Fibroblast of skin of left quadriceps (primary cell): ENCODE data around the gene AMY1C.
"Not testable (repeated sequence)": the region's sequence is repeated elsewhere in the genome, so short reads cannot be mapped to it uniquely, and the experiment has no call there.

ENCODE experiments used
- DNase-seq, 2 experiments: peaks; one replicate each; pipeline ENCODE4 v3.0.0-alpha.2; 2013; ENCODE audit warnings: low read depth in 2 of 2

Gene AMY1C

DNA sequence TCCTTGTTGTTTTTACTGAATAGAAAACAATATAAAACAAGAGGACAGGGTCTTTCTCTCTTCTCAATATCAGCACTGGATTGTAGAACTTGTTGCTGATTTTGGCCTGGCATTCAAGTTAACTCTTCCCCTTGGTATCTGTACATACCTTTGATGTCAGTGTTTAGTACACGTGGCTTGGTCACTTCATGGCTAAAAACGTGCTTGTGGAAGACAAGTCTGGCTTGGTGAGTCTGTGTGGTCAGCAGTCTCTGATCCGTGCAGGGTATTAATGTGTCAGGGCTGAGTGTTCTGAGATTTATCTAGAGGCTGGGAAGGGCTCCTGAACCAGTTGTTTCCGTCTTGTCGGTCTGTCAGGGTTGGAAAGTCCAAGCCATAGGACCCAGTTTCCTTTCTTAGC, at the start of gene AMY1C:
TSS of gene AMY1C (plus strand) at position 301 of the 400 bp plus-strand sequence. CDS start 572 bp downstream, outside the sequence.
- DNase-seq: not testable (repeated sequence)

DNA sequence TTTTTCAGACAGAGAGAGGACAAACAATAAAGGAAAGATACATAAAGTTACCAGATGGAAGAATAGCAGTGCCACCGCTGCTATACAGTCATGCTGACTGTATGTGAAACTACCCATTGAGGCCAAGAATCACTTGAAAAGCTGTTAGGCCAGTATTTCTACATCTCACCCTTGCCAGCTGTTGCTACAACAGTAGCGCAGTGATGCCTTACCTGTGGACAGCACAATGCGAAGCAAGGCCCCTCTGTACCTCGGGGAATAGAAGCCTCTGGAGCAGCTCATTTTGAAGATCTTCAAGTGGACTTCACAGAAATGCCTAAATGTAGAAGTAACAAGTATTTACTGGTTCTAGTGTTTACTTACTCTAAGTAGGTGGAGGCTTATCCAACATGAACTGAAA, 49.0 kb upstream of the AMY1C start:
- DNase-seq: not testable (repeated sequence)

DNA sequence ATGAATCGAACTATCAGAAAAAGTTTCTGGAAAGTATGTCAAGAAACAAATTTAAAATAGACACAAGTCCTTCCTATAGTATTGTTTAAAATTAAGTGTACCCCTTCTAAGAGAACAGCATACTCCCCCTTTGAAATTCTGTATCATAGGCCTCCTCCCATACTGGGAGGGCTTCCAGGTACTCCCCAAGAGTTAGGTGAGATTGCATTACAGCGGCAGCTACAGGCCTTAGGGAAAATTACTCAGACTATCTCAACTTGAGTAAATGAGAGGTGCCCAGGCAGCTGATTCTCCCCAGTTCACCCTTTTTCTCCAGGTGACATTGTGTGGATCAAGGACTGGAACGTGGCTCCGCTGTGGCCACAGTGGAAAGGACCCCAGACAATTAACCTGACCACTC, 48.4 kb upstream of the AMY1C start:
- not testable (repeated sequence) for DNase-seq

DNA sequence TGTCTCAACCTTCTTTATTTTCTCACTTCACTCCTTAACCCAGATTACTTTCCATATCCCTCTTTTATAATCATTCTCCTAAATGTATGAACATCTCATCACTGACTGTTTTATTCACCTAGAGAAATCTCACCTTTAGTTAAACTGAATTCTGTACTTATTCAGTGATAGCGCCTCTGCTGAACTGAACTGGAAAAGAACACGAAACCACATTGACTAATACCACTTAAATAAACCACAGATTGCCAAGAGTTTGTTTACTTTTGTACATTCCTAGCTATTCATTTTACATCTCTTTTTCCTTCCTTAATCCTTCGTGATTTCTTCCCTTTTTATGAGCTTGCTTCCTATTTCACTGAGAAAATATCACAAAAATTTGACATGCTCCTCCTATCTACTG, 42.0 kb upstream of the AMY1C start:
- not testable (repeated sequence) for DNase-seq

DNA sequence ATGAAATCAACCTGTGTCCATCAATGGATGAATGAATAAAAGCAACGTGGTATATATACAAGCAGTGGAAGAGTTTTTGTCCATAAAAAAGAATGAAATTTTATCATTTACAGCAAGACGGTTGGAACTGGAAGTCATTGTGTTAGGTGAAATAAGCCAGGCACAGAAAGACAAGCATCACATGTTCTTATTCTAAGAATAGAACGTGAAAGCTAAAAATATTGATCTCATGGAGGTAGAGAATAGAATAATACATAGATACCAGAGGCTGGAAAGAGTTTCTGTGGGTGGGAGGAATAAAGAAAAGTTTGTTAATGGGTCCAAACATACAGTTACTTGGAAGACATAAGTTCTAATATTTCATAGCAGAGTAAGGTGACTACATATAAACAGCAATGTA, 39.3 kb upstream of the AMY1C start:
- DNase-seq: not testable (repeated sequence)

DNA sequence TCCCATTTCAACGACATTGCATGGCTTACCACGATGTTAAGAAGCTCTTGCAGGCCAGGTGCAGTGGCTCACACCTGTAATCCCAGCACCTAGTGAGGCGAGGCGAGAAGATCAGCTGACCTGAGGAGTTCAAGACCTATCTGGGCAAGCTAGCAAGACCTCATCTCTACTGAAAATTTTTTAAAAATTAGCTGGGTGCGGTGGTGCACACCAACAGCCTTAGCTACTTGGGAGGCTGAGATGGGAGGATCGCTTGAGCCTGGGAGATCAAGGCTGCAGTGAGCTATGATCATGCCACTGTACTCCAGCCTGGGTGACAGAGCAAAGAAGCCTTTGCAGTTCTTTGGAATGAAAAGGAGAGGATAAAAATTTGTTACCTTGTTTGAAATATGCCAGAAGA, 32.3 kb upstream of the AMY1C start:
- not testable (repeated sequence) for DNase-seq

DNA sequence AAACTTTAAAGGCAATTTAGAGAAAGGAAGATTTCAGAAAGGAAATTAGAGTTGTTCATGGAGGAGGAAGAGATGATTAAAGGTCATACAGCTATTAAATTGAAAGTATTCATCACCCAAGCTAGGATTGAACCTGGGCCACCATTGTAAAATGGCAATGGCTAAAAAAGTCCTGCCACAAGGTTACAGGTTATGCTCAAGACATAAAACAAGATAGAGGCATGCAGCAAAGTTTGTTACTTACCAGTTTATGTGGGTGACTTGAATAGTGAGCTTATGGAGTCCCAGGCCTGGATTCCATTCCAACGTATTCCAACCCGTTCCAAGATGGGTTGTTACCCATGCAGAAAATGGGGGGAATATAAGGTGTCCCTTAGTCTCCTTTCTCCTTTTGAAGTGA, 28.2 kb upstream of the AMY1C start:
- not testable (repeated sequence) for DNase-seq

DNA sequence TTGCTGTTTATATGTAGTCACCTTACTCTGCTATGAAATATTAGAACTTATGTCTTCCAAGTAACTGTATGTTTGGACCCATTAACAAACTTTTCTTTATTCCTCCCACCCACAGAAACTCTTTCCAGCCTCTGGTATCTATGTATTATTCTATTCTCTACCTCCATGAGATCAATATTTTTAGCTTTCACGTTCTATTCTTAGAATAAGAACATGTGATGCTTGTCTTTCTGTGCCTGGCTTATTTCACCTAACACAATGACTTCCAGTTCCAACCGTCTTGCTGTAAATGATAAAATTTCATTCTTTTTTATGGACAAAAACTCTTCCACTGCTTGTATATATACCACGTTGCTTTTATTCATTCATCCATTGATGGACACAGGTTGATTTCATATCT, 14.4 kb upstream of the AMY1C start:
- not testable (repeated sequence) for DNase-seq

DNA sequence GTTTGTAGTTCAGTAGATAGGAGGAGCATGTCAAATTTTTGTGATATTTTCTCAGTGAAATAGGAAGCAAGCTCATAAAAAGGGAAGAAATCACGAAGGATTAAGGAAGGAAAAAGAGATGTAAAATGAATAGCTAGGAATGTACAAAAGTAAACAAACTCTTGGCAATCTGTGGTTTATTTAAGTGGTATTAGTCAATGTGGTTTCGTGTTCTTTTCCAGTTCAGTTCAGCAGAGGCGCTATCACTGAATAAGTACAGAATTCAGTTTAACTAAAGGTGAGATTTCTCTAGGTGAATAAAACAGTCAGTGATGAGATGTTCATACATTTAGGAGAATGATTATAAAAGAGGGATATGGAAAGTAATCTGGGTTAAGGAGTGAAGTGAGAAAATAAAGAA, 11.7 kb upstream of the AMY1C start:
- not testable (repeated sequence) for DNase-seq

DNA sequence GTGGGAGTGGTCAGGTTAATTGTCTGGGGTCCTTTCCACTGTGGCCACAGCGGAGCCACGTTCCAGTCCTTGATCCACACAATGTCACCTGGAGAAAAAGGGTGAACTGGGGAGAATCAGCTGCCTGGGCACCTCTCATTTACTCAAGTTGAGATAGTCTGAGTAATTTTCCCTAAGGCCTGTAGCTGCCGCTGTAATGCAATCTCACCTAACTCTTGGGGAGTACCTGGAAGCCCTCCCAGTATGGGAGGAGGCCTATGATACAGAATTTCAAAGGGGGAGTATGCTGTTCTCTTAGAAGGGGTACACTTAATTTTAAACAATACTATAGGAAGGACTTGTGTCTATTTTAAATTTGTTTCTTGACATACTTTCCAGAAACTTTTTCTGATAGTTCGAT, 5.2 kb upstream of the AMY1C start:
- DNase-seq: not testable (repeated sequence)

DNA sequence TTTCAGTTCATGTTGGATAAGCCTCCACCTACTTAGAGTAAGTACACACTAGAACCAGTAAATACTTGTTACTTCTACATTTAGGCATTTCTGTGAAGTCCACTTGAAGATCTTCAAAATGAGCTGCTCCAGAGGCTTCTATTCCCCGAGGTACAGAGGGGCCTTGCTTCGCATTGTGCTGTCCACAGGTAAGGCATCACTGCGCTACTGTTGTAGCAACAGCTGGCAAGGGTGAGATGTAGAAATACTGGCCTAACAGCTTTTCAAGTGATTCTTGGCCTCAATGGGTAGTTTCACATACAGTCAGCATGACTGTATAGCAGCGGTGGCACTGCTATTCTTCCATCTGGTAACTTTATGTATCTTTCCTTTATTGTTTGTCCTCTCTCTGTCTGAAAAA, 4.7 kb upstream of the AMY1C start:
- not testable (repeated sequence) for DNase-seq

DNA sequence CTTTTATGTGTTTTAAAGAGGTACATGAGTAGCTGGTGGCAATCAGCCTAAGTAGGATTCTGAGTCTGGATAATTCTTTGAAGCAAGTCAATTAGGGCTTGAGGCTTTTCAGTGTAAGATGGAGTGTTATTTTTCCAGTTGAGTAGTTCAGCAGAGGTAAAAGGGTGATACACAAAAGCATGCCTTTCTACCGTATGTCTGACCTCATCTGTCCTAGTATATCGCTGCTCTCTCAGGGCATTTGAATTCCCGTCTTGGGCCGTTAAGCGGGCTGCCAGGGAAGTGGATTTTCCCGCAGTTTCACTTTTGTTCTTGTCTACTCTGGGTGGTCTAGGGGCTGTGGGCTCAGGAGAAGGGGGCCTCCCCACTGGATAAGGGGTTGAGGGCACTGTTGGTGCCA, 1.4 kb upstream of the AMY1C start:
- DNase-seq: not testable (repeated sequence)

DNA sequence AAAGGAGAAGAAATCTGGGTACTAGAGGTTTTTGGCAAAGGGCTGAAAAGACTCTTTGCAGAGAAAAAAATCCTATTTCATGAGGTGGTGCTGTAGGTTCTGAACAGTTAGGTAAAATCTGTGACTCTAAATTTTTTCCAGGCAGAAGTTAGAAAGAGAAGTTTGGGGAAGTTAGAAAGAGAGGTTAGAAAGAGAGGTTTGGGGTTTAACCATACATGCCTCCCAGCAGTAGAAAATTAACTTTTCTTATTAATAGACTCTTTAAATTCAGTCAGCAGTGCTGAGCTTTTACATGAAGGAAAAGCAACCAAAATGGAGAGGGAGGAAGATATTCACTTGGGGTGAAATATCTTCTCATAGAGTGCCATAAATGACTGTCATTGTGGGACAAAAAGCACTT, 12.2 kb downstream of the AMY1C start:
- no peak for DNase-seq

DNA sequence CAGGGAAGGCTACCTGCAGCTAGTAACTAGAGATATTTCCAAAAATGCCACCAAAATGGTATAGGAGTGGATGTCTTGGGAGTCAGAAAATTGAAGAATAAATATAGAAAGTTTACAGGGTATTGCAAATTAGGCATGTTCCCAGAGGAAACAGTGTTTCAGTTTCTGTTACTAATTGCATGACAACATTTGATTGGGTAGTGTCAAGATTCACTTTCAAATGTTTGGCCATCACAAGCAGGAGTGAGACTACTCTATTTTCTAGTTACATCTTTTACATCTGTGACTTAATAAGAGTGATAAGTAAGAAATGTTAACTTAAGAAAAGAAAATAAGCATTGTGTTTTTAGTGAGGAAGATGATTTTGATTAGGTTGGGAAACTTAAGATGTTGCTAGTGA, 30.2 kb downstream of the AMY1C start:
- DNase-seq: no peak

DNA sequence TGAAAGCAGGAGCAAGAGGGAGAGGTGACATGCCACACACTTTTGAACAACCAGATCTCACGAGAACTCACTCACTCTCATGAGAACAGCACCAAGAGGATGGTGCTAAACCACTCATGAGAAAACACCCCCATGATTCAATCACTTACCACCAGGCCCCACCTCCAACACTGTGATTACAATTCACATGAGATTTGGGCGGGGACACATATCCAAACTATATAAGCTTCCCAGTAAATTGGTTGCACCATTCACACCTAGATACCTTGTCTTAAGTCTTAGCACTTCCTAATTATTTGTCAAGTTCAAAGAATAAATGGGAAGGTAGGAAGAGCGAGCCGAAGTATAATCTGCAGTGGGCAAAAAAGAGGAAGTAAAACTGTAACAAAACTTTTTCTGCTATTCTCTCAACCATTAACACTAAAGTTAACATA, 34.3 kb downstream of the AMY1C start:
- DNase-seq: no peak

DNA sequence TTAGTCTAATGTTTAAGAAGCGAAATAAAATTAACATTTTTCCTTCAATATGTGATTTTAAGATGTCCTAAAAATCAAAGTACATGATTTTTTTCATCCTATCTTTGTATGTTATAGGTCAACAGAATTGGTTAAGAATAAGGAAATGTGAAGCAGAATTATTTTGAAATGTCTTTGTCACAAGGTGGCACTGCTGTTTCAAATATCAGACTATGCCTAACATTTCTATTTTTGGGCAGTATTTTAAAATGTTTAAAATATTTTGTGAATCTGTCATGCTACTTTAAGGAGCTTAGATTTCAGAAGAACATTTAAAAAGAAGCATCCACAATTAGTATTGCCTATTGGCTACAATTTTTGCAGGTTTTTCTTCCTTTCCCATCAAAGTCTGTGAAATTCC, 38.7 kb downstream of the AMY1C start:
- no peak for DNase-seq

DNA sequence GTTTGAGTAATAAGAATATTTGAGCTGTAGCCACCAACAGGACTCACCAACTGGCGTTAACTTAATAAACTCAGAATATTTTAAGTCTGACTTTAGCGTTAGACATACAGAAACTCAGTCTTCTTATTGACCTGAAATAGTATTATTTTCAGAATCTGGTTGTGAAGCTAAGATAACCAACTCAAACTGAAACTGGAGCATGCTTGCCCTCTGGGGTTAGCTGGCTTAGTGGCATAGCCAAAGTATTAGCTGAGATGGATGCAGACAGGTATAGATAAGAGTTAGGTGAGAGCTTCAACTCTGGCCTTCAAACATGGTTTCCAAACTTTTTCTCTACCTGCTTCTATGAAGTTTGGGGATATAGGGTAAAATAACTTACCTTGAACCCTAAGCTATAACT, 40.5 kb downstream of the AMY1C start:
- DNase-seq: no peak
